Measurements from ENCODE around the gene TEX36. TPM values are rescaled to one million over a fixed set of nuclear protein-coding genes. Genes with fewer than 3 reads are reported as not detected.

TEX36 gene
- total RNA-seq, 1 donor from 2014 or later, result not detected

DNA sequence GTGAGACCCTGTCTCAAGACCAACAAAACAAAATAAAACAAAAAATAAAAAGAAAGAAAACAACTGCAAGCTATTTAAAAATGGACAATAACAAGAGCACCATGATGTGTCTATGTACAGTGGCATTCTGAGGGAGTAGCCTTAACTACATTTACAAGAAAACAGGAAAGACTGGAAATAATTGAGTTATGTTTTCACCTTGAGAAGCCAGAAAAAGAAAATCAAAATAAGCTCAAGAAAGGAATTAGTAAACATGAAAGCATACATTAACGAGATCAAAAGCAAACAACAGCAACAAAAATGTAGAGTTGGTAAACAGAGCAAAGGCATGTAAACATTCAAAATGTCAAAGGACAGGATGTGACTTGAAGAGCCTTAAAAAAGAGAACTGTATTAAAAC lies 36.7 kb downstream of the TEX36 start:
- peaks cover 22% of the 10 kb centered on the region for H3K9me3 Mint-ChIP-seq
- TF ChIP-seq, protein P1, sequence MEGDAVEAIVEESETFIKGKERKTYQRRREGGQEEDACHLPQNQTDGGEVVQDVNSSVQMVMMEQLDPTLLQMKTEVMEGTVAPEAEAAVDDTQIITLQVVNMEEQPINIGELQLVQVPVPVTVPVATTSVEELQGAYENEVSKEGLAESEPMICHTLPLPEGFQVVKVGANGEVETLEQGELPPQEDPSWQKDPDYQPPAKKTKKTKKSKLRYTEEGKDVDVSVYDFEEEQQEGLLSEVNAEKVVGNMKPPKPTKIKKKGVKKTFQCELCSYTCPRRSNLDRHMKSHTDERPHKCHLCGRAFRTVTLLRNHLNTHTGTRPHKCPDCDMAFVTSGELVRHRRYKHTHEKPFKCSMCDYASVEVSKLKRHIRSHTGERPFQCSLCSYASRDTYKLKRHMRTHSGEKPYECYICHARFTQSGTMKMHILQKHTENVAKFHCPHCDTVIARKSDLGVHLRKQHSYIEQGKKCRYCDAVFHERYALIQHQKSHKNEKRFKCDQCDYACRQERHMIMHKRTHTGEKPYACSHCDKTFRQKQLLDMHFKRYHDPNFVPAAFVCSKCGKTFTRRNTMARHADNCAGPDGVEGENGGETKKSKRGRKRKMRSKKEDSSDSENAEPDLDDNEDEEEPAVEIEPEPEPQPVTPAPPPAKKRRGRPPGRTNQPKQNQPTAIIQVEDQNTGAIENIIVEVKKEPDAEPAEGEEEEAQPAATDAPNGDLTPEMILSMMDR (IDR thresholded peaks at IDR 0.05; ENCODE audit: unreplicated experiment), result no peak
- H3K36me3 Mint-ChIP-seq, result no peaks in the 10 kb centered on the region
- H3K27ac Mint-ChIP-seq, result no peak overlapping the region
- no peak for DNase-seq (ENCODE audit: low spot score in 2 of 2, unreplicated experiment in 2 of 2)
- H3K4me3 Mint-ChIP-seq, result no peak overlapping the region
- H3K27me3 Mint-ChIP-seq (ENCODE audit: low read depth), result peaks cover 34% of the 10 kb centered on the region
- H3K4me1 Mint-ChIP-seq, result no peaks in the 10 kb centered on the region

GRCh38 chr10:125641398-125641797 lies 41.6 kb downstream of the TEX36 start:
- H3K27me3 Mint-ChIP-seq (ENCODE audit: low read depth), result peaks cover 28% of the 10 kb centered on the region
- TF ChIP-seq, protein P1 (IDR thresholded peaks at IDR 0.05; ENCODE audit: unreplicated experiment), result no peak
- no peaks in the 10 kb centered on the region for H3K4me1 Mint-ChIP-seq
- no peak overlapping the region for H3K4me3 Mint-ChIP-seq
- H3K27ac Mint-ChIP-seq, result no peak overlapping the region
- H3K36me3 Mint-ChIP-seq, result no peaks in the 10 kb centered on the region
- no peak for DNase-seq (ENCODE audit: low spot score in 2 of 2, unreplicated experiment in 2 of 2)
- H3K9me3 Mint-ChIP-seq, result peaks cover 3% of the 10 kb centered on the region

DNA sequence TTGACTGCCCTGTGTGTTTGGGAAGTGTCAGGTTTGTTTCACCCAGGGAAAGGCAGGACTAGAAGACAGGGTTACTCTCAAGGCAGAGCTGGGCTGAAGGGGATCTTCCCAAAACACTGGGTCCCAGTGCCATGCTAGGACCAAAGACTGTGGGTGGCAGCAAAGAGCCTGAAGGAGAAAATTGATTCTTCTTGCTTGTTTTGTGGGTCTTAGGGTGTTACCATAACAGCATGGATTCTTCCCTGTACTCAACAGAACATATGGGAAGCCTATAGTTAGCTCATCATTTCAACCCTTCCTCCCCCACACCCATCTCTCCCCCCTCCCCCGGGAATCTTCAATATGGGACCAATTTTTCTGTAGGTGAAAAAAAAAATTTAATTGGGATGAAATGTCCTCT lies 42.3 kb downstream of the TEX36 start:
- no peaks in the 10 kb centered on the region for H3K9me3 Mint-ChIP-seq
- TF ChIP-seq, protein P1 (IDR thresholded peaks at IDR 0.05; ENCODE audit: unreplicated experiment), result no peak
- no peak overlapping the region for H3K27ac Mint-ChIP-seq
- H3K36me3 Mint-ChIP-seq, result no peaks in the 10 kb centered on the region
- no peaks in the 10 kb centered on the region for H3K4me1 Mint-ChIP-seq
- DNase-seq (ENCODE audit: low spot score in 2 of 2, unreplicated experiment in 2 of 2), result no peak
- peaks cover 28% of the 10 kb centered on the region for H3K27me3 Mint-ChIP-seq (ENCODE audit: low read depth)
- no peak overlapping the region for H3K4me3 Mint-ChIP-seq

- H3K36me3 Mint-ChIP-seq, result no peaks in the 10 kb centered on the region
- H3K27ac Mint-ChIP-seq, result no peak overlapping the region
- H3K27me3 Mint-ChIP-seq (ENCODE audit: low read depth), result peaks cover 28% of the 10 kb centered on the region
- H3K4me3 Mint-ChIP-seq, result no peak overlapping the region
- no peaks in the 10 kb centered on the region for H3K9me3 Mint-ChIP-seq
- DNase-seq (ENCODE audit: low spot score in 2 of 2, unreplicated experiment in 2 of 2), result no peak
- no peaks in the 10 kb centered on the region for H3K4me1 Mint-ChIP-seq
- TF ChIP-seq, protein P1 (IDR thresholded peaks at IDR 0.05; ENCODE audit: unreplicated experiment), result no peak
Observed at GRCh38 chr10:125639846-125640245, 43.1 kb downstream of the TEX36 start.

DNA sequence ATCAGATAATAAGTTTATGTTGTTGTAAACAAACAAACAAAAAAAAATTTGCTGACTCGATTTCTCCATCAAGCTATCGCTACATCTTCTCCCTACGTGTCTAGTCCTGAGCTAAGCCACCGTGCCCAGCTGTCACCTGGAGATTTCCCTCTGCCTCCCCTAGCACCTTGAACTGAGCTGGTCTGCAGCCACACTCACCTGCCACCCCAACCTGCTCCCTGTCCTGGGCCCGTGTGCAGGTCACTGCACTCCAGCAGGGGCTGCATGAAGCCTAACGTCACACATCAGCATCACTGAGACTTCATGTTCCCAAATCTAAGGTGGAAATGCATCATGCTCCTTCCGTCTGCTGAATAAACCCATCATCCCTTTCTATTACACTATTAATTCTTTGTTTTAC lies 44.4 kb downstream of the TEX36 start:
- no peak for DNase-seq (ENCODE audit: low spot score in 2 of 2, unreplicated experiment in 2 of 2)
- Mint-ChIP-seq H3K9me3 (peaks cover under 1% of the 10 kb centered on the region), H3K27ac (no peak overlapping the region), H3K4me3 (no peak overlapping the region), H3K4me1 (peaks cover 13% of the 10 kb centered on the region), H3K27me3 (ENCODE audit: low read depth) (peaks cover 31% of the 10 kb centered on the region), H3K36me3 (no peaks in the 10 kb centered on the region)
- TF ChIP-seq, protein P1 (IDR thresholded peaks at IDR 0.05; ENCODE audit: unreplicated experiment), result no peak

- no peaks in the 10 kb centered on the region for H3K36me3 Mint-ChIP-seq
Observed at GRCh38 chr10:125637496-125637895, 45.5 kb downstream of the TEX36 start.

More at GRCh38 chr10:125637496-125637895, 45.5 kb downstream of the TEX36 start:
- peaks cover 16% of the 10 kb centered on the region for H3K4me1 Mint-ChIP-seq
- no peak for DNase-seq (ENCODE audit: low spot score in 2 of 2, unreplicated experiment in 2 of 2)
- TF ChIP-seq, protein P1 (IDR thresholded peaks at IDR 0.05; ENCODE audit: unreplicated experiment), result no peak
- H3K27ac Mint-ChIP-seq, result no peak overlapping the region
- H3K9me3 Mint-ChIP-seq, result peaks cover 4% of the 10 kb centered on the region
- H3K27me3 Mint-ChIP-seq (ENCODE audit: low read depth), result peaks cover 27% of the 10 kb centered on the region
- H3K4me3 Mint-ChIP-seq, result no peak overlapping the region

Measured in mesothelial cell of epicardium (in vitro differentiated cells).